IMR-90 (cell line): Measurements from ENCODE around the gene ATP10A. TPM values are rescaled to one million over a fixed set of nuclear protein-coding genes. Genes with fewer than 3 reads are reported as not detected.
A peak's percentile ranks its signal among the peaks of the same experiment; 100 is the strongest.

Source experiments
- ATAC-seq: fragments of 200-7000 bp; cut with Tn5 transposase; 2 replicates; pipeline ENCODE4 v1.9.1; 2020; ENCODE audit warnings: low read depth, mild to moderate bottlenecking, moderate library complexity
- BruUV-seq: library from RNA; stranded (reverse); fragments of 400-500 nt; replicated peaks from 2 replicates; lab custom pipeline; 2021; lab: Mats Ljungman, UMichigan
- CTCF ChIA-PET: fragments of 300-600 bp; formaldehyde crosslinking; extraction: SDS; loops from one replicate; lab custom pipeline; 2021; ENCODE audit warnings: antibody characterized with exemption; lab: Yijun Ruan, JAX
- POLR2A ChIA-PET: fragments of 300-600 bp; sonication (Branson Sonifier 250); formaldehyde crosslinking; loops from one replicate; lab custom pipeline; 2022; ENCODE audit warnings: antibody characterized with exemption; ENCODE audit not compliant: unreplicated experiment; lab: Charles Lee
- DNase-seq: peaks from one replicate; pipeline ENCODE4 v3.0.0; 2013
- H2AFZ ChIP-seq: replicated peaks from 2 replicates; pipeline ENCODE3; 2013; ENCODE audit warnings: low read length, mild to moderate bottlenecking; ENCODE audit not compliant: poor library complexity
- H2AK5ac ChIP-seq: 2 replicates; pipeline ENCODE4 v1.6.1; 2013; ENCODE audit warnings: low read depth, low read length, inconsistent platforms
- H2AK9ac ChIP-seq: replicated peaks from 2 replicates; pipeline ENCODE3; 2013; ENCODE audit warnings: mild to moderate bottlenecking, low read depth, low read length, moderate library complexity; ENCODE audit not compliant: poor library complexity
- H2BK120ac ChIP-seq: 2 replicates; pipeline ENCODE4 v1.6.1; 2013; ENCODE audit warnings: low read depth, low read length, inconsistent platforms
- H2BK15ac ChIP-seq: 3 replicates; pipeline ENCODE4 v1.6.1; 2013; ENCODE audit warnings: low read depth, low read length, inconsistent platforms
- H2BK20ac ChIP-seq: 2 replicates; pipeline ENCODE4 v1.6.1; 2013; ENCODE audit warnings: low read depth, mild to moderate bottlenecking, inconsistent platforms, low read length, moderate library complexity
- H2BK5ac ChIP-seq: 2 replicates; pipeline ENCODE4 v1.6.1; 2013; ENCODE audit warnings: mild to moderate bottlenecking, low read depth, low read length, inconsistent platforms; ENCODE audit not compliant: poor library complexity, severe bottlenecking
- H3K14ac ChIP-seq: replicated peaks from 2 replicates; pipeline ENCODE4 v1.6.1; 2013; ENCODE audit warnings: low read depth, low read length, inconsistent platforms
- H3K18ac ChIP-seq: 2 replicates; pipeline ENCODE4 v1.6.1; 2013; ENCODE audit warnings: low read depth, low read length, control low read depth
- H3K23ac ChIP-seq: 2 replicates; pipeline ENCODE4 v1.6.1; 2013; ENCODE audit warnings: low read depth, low read length, inconsistent platforms
- H3K27ac ChIP-seq: 2 replicates; pipeline ENCODE4 v1.5.1; 2013; ENCODE audit warnings: mild to moderate bottlenecking, control low read depth, low read length; ENCODE audit not compliant: insufficient read depth
- H3K27me3 ChIP-seq: 2 replicates; pipeline ENCODE4 v1.6.1; 2013; ENCODE audit warnings: low read length; ENCODE audit not compliant: control insufficient read depth, insufficient read depth
- H3K36me3 ChIP-seq: 2 replicates; pipeline ENCODE4 v1.6.1; 2013; ENCODE audit warnings: low read length, mixed read lengths; ENCODE audit not compliant: control insufficient read depth, insufficient read depth
- H3K4ac ChIP-seq: 2 replicates; pipeline ENCODE4 v1.6.1; 2013; ENCODE audit warnings: low read depth, low read length, inconsistent platforms
- H3K4me1 ChIP-seq: 2 replicates; pipeline ENCODE4 v1.6.1; 2013; ENCODE audit warnings: low read length, mixed read lengths; ENCODE audit not compliant: control insufficient read depth, insufficient read depth
- H3K4me2 ChIP-seq: 2 replicates; pipeline ENCODE4 v1.6.1; 2013; ENCODE audit warnings: low read depth, mild to moderate bottlenecking, control low read depth, low read length, moderate library complexity
- H3K4me3 ChIP-seq: 2 replicates; pipeline ENCODE4 v1.5.1; 2013; ENCODE audit warnings: low read depth, mild to moderate bottlenecking, control low read depth, low read length, moderate library complexity; ENCODE audit not compliant: insufficient read depth
- H3K56ac ChIP-seq: 2 replicates; pipeline ENCODE4 v1.6.1; 2013; ENCODE audit warnings: low read length, inconsistent platforms; ENCODE audit not compliant: insufficient read depth; ENCODE audit errors: extremely low read depth
- H3K79me1 ChIP-seq, 2 experiments: 2 replicates each; pipeline ENCODE4 v1.6.1; 2013; ENCODE audit warnings: low read length in 2 of 2, inconsistent platforms in 1 of 2, low read depth in 1 of 2
- H3K9ac ChIP-seq: 2 replicates; pipeline ENCODE4 v1.6.1; 2013; ENCODE audit warnings: low read depth, low read length, control low read depth
- H3K9me1 ChIP-seq: 2 replicates; pipeline ENCODE4 v1.6.1; 2013; ENCODE audit warnings: low read length, inconsistent platforms; ENCODE audit not compliant: insufficient read depth
- H3K9me3 ChIP-seq: 2 replicates; pipeline ENCODE4 v1.6.1; 2013; ENCODE audit warnings: low read length; ENCODE audit not compliant: control insufficient read depth, insufficient read depth
- H4K20me1 ChIP-seq: 2 replicates; pipeline ENCODE4 v1.6.1; 2013; ENCODE audit warnings: low read length, inconsistent platforms; ENCODE audit not compliant: insufficient read depth
- H4K5ac ChIP-seq: 2 replicates; pipeline ENCODE4 v1.6.1; 2013; ENCODE audit warnings: mild to moderate bottlenecking, low read depth, low read length, control low read depth
- H4K8ac ChIP-seq, 2 experiments: 2 replicates each; pipeline ENCODE4 v1.6.1; 2013; ENCODE audit warnings: low read depth in 2 of 2, low read length in 2 of 2, control low read depth in 1 of 2, inconsistent platforms in 1 of 2
- H4K91ac ChIP-seq: 2 replicates; pipeline ENCODE4 v1.6.1; 2013; ENCODE audit warnings: low read depth, low read length, inconsistent platforms; ENCODE audit not compliant: insufficient read depth
- BHLHE40 ChIP-seq: fragments of 150-350 bp; IDR thresholded peaks from 2 replicates; pipeline ENCODE4 v1.6.1; 2016; ENCODE audit warnings: mild to moderate bottlenecking, low read depth, low read length
- CTCF ChIP-seq: conservative IDR thresholded peaks from 2 replicates; pipeline ENCODE4 v1.5.1; 2012; ENCODE audit warnings: mild to moderate bottlenecking, low read depth, low read length, improper control_type of control experiment
- ELK1 ChIP-seq: fragments of 150-350 bp; IDR thresholded peaks from 2 replicates; pipeline ENCODE4 v1.6.1; 2016; ENCODE audit warnings: low read depth, mild to moderate bottlenecking, low read length, moderate library complexity, borderline replicate concordance
- FOS ChIP-seq: fragments of 150-350 bp; IDR thresholded peaks from 2 replicates; pipeline ENCODE4 v1.6.1; 2016; ENCODE audit warnings: low read depth, low read length
- NFE2L2 ChIP-seq: fragments of 150-350 bp; IDR thresholded peaks from 2 replicates; pipeline ENCODE4 v1.6.1; 2016; ENCODE audit warnings: low read depth, mild to moderate bottlenecking, low read length
- SMC3 ChIP-seq: fragments of 150-350 bp; IDR thresholded peaks from 2 replicates; pipeline ENCODE4 v1.6.1; 2016; ENCODE audit warnings: low read depth, mild to moderate bottlenecking, antibody characterized with exemption, low read length, moderate library complexity
- WGBS, 2 experiments: methylation state at CpG; one replicate each; pipeline versions ENCODE4 v1.1.5 to v1.1.7; 2013; ENCODE audit warnings: missing lambda C conversion rate in 2 of 2; ENCODE audit not compliant: insufficient read length in 1 of 2; ENCODE audit errors: extremely low coverage in 2 of 2; 5-methylcytosine and 5-hydroxymethylcytosine counted together
- dilution Hi-C: fragments of 300-500 bp; cut with HindIII; formaldehyde crosslinking; loops from one replicate; pipeline ENCODE4 v1.14.3; 2018; ENCODE audit warnings: low sequenced_read_pairs; ENCODE audit not compliant: unreplicated experiment
- in situ Hi-C: fragments of 300-500 bp; cut with MboI; formaldehyde crosslinking; loops from 3 replicates; pipeline ENCODE4 v1.14.3; 2019; ENCODE audit warnings: low sequenced_read_pairs, inconsistent platforms, mixed read lengths
- intact Hi-C: fragments of 100-400 bp; cut with micrococcal nuclease; formaldehyde crosslinking; loops from 2 replicates; pipeline ENCODE4 v1.10.0; 2022
- polyA plus RNA-seq, 3 experiments: library from polyadenylated mRNA; depleted of rRNA; stranded (reverse); fragments of >200 nt; gene quantifications; 2 replicates each; pipeline ENCODE4 v1.2.3, GENCODE V29; 2012; ENCODE audit warnings: low replicate concordance in 1 of 3
- total RNA-seq: library from RNA; depleted of rRNA; stranded (reverse); fragments of >200 nt; gene quantifications from 2 replicates; pipeline ENCODE4 v1.2.3, GENCODE V29; 2012

ATP10A gene
- total and polyA plus RNA-seq, 2 of the 4 experiments (the other 2 are of a cell fraction), result 13.8 to 16.0 TPM

- peak overlapping the region; percentile 2; the same call in 1 of the 2 replicates for H3K4ac ChIP-seq
- H3K14ac ChIP-seq, result no peak overlapping the region
- peaks cover 20% of the 10 kb centered on the region for H3K9me1 ChIP-seq
- H3K27me3 ChIP-seq, result no peaks in the 10 kb centered on the region
- WGBS, 2 experiments, result 91% methylated on average over 16 of the region's 28 CpGs; no CpG with 5 or more reads in 1 of the 2 experiments
- dilution Hi-C loops (no loop called here), in situ Hi-C loops (no loop called here), intact Hi-C loops (no loop called here)
- peak overlapping the region; percentile 4; the same call in 1 of the 2 replicates for H2BK120ac ChIP-seq
- H2AK5ac ChIP-seq, result no peak overlapping the region
- H2BK5ac ChIP-seq, result no peak overlapping the region
- no TSS peak for BruUV-seq
- H4K91ac ChIP-seq, result no peak overlapping the region
- ATAC-seq, result no peak
- no peak overlapping the region for H3K27ac ChIP-seq
- no peak overlapping the region for H4K8ac ChIP-seq
- no peak overlapping the region for H3K23ac ChIP-seq
- no peak overlapping the region for H2BK15ac ChIP-seq
- H3K4me2 ChIP-seq, result no peak overlapping the region
- no peak overlapping the region for H3K4me3 ChIP-seq
- peaks cover 20% of the 10 kb centered on the region for H3K4me1 ChIP-seq
- H2AK9ac ChIP-seq, result peak overlapping the region; percentile 42
- no peaks in the 10 kb centered on the region for H3K36me3 ChIP-seq
- no peak for DNase-seq
- ChIA-PET POLR2A (no interaction called here), CTCF (no interaction called here)
- no peaks in the 10 kb centered on the region for H3K9me3 ChIP-seq
- no peak overlapping the region for H3K56ac ChIP-seq
- H4K5ac ChIP-seq, result no peak overlapping the region
- no peak overlapping the region for H3K18ac ChIP-seq
- H2BK20ac ChIP-seq, result no peak overlapping the region
- peaks cover 18 to 63% of the 10 kb centered on the region in 2 experiments for H3K79me1 ChIP-seq
- H2AFZ ChIP-seq, result no peak overlapping the region
- TF ChIP-seq BHLHE40 (no peak), NFE2L2 (no peak), CTCF (no peak), FOS (no peak), SMC3 (no peak), ELK1 (no peak)
- no peak overlapping the region for H3K9ac ChIP-seq
- H4K20me1 ChIP-seq, result no peaks in the 10 kb centered on the region
These were observed 82.5 kb downstream of the ATP10A start for GRCh38 chr15:25780479-25781255.
